OCI-M2 (cell line): ENCODE measurements around the gene CHADL.

ENCODE experiments used
- DNase-seq: peaks from one replicate; lab custom pipeline; 2025; ENCODE audit not compliant: unreplicated experiment; lab: John Stamatoyannopoulos, UW

CHADL gene

DNA sequence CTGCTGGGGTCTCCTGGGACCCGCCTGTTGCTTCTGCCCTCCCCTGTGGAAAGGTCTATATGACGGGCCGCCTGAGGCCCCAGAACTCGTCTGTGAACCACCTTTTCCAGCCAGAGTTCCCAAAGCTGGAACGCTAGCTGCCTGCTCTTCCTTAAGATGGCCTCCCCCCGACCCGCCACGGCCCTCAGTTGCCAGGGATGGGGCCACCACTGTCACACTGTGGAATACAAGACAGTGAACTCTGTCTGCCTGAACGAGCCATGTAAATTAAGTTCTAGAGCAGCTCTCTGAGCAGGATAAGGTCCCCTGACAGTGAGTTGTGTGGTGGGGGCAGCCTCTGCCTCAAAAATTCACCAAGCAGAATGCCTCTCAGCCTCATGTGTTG, 10.3 kb downstream of the CHADL start:
- DNase-seq = no peak

DNA sequence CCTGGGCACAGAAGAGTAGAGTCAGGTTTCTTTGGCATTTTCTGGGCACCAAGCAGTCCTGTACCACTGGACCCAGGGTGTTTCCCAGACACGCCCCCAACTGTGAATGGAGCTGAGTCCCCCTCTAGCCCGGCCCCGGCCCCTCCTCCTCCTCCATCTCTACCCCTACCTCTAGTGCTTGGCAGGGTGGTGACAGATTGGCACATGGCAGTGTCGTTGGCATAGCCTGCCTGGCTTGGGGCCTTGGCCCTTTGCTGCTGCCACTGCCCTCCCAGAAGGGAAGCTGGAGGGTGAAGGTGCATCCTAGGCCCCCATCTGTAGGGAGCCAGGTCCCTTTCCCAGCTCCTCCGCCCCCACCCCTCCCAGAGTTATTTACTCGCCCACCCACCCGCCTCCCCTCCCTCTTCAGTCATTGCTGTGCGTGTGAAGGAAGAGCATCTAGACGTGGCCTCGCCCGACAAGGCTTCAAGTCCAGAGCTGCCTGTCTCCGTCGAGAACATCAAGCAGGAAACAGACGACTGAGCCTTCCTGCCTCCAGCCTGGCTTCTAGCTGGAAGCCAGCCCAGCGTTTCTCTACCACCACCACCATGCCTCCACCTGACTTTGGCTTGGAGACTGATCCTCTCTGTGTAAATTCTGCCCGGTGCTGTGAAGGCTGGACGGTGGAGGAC, 10.9 kb downstream of the CHADL start:
- DNase-seq = no peak

DNA sequence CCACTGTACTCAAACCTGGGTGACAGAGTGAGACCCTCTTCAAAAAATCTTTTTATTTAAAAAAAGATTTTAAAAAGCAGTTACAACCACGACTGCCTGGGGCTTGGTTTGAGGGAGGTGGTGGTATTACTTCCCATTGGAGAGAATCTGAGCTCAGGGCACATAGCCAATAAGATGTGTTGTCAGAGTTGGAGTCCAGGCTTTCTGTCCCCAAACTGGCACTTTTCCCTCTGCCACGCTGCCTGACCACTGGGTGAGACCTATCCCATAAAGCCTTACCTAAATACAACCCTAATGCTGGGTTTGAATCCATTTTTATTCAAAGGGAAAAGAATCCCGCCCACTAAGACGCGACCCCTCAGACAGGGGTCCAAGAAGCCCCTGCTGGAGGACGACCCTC, 11.5 kb downstream of the CHADL start:
- no peak for DNase-seq

- DNase-seq = no peak
These were observed 13.7 kb downstream of the CHADL start for GRCh38 chr22:41226723-41227655.

DNA sequence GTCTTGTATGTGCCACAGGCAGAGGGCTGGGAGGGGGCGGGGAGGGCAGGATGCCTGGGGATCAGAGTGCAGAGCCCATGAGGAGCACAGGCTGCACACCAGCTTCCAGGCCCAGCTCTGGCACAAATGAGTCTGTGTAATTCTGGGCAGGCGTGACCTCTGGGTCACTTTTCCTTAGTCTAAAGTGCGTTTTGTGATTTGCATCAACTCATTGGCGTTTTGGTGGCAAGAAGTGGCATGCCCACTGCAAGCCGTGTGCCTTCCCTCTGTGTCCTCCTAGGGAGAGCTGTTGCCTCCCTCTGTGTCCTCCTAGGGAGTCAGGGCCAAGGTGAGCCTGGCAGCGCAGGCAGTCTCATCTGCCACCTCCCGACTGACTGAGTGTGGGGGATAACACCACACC, 17.2 kb downstream of the CHADL start:
- no peak for DNase-seq

GRCh38 chr22:41222846-41223507, 17.8 kb downstream of the CHADL start:
- DNase-seq = no peak

DNA sequence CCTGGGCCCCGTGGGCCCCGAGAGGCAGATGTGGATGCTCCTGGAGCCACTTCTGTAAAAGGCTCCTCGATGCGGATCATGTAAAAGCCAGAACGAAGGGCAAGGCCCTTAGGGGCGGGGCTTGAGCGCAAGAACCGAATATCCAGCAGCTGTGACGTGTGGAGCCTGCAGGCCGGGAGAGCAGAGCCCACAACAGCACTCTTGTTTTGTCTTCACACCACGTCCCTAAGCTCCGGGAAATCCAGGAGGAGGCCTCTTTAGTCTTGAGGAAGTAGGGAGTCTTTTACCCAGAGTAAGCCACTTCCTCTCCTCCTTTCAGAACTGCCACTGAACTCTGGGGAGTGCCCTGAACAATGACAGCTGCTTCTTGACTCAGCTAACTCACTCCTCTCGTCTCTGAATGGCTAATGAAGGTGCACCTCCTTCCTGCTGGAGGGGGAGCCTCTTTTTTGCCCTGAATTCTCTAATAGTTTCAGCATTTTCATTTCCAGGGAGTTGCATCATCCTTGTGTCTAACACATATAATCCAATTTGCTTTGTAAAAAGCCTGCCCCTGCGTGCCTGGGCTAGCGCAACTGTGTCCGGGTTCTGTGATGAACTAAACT, 23.1 kb downstream of the CHADL start:
- no peak for DNase-seq

DNA sequence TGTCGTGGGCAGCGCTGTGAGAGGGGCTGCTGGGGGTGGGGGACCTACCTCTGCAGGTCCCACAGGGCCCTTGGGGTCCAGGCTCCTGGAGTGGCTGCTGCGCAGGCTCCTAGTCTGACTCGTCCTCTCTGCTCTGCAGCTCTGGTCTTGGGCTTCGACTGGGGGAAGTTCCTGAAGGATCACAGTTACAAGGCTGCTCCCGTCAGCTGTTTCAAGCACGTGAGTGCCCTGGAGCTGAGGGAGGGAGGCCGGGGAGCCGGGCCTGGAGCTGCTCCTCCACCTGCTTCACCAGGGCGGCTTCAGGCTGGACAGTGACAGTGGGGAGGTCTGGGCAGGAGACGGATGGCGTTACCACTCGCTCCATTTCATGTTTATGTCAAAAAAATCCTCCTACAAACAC, 23.7 kb downstream of the CHADL start:
- DNase-seq = no peak

- no peak for DNase-seq
These were observed 24.8 kb downstream of the CHADL start for GRCh38 chr22:41215926-41216325.

DNA sequence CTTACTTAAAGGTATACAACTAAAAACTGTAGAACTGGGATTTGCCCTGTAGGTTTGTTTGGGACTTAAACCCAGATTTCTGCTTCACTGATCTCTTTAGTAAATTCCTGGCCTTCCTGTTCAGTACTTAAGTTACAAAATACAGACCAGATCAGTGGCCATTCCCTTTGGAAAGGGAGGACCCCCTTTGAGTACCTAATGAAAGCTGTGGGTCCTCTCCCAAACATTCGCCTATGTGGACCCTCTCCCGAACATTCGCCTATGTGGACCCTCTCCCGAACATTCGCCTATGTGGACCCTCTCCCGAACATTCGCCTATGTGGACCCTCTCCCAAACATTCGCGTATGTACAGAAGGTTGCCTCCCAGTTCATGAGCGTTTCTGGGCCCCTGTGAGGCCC, 25.3 kb downstream of the CHADL start:
- DNase-seq = no peak

GRCh38 chr22:41206719-41207118, 34.0 kb downstream of the CHADL start:
- no peak for DNase-seq

DNA sequence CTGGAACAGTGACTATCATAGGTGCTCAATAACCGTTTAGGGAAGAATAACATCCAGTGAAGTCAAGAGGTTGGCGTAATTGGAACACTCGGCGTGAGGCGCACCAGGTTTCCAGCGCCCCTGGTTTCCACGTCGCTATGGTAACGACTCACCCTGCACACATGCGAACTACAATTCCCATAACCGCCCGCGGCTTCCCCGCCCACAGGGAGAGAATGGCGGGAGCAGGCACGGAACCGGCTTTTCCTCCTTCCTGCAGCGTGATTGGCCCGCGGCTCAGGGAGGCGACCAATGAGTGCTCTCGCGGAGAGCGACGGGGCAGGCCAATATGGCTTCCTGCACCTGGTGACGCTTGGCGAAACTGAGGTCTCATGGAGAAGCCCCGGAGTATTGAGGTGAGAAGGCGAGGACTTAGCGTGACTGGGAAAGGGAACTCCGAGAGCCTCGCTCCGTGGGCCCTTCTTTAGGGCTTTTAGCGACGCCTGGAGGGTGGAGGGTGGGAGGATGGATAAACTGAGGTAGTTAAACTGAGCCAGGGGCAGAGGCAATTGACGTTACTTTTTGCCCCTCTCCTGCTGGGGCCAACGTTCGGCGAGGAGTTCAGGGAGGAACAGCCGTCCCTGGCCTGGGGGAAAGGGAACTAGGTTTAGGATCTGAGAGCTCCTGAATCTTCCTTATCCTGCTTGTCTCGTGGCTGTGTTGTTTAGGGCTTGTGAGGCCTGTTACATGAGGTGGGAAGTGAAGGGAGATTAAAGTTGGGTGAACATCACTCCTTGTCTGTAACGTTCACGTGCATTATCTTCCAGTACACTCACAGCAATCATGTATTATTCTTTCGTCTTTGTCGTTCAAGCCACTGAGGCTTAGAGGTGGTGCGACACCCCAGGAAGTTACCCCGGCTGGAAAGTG, 35.5 kb downstream of the CHADL start, which contains the start of gene L3MBTL2:
Gene L3MBTL2, plus strand, starts transcription at position 321 of the 909 bp plus-strand sequence. Its CDS starts 51 bp downstream, at position 372.
- DNase-seq = peak; percentile 65

GRCh38 chr22:41204066-41204465, 36.7 kb downstream of the CHADL start:
- DNase-seq = no peak

DNA sequence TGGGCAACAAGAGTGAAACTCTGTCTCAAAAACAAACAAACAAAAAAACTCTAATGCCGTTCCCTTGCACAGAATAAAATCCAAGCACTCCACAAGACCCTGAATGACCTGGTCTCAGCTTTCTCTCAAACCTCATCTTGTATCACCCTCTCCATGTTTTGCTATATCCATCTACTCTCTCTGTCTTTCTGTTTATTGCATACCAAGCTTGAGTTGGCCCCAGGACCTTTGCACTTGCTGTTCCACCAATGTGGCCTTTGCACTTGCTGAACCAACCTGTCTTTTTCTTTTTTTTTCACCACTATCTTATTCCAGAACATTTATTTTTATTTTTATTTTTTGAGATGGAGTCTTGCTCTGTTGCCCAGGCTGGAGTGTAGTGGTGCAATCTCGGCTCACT, 37.6 kb downstream of the CHADL start:
- no peak for DNase-seq

GRCh38 chr22:41201141-41201540, 39.6 kb downstream of the CHADL start:
- DNase-seq = no peak

- no peak for DNase-seq
These were observed 42.6 kb downstream of the CHADL start for GRCh38 chr22:41198027-41198580.

- DNase-seq = no peak
These were observed 43.4 kb downstream of the CHADL start for GRCh38 chr22:41197038-41197972.

DNA sequence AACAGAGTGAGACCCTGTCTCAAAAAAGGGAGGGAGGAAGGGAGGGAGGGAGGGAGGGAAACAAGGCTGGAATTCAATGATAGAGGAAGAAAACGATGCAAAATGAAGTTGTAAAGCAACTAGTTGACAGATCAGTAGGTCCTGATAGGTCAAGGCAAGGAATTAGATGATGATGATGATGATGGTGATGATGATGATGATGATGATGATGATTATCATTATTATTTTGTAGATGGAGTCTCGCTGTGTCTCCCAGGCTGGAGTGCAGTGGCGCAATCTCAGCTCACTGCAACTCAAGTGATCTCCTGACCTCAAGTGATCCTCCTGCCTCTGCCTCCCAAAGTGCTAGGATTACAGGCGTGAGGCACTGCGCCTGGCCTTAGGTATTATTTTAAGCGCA, 46.9 kb downstream of the CHADL start:
- DNase-seq = no peak

DNA sequence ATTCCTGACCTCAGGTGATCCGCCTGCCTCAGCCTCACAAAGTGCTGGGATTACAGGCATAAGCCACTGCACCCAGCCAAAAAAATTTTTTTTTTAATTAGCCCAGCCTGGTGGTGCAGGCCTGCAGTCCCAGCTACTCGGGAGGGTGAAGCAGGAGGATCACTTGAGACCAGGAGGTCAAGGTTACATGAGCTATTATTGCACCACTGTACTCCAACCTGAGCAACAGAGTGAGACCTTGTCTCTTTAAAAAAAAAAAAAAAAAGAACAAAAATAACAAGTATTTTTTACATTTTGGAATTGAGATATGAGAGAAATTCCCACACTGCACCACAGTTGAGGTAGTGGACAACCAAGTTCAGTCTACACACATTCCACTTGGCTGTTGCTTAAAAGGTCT, 49.3 kb downstream of the CHADL start:
- DNase-seq = no peak
